Neural crest cell (in vitro differentiated cells): Measurements from ENCODE around the gene FSIP1. TPM values are rescaled to one million over a fixed set of nuclear protein-coding genes. Genes with fewer than 3 reads are reported as not detected.

Experiments
- DNase-seq: peaks from one replicate; pipeline ENCODE4 v3.0.0; 2021; ENCODE audit warnings: low read depth, mixed read lengths, low spot score
- H3K27ac Mint-ChIP-seq: one replicate; pipeline ENCODE4 v1.8.0; 2021; ENCODE audit warnings: mild to moderate bottlenecking, mixed read lengths; ENCODE audit not compliant: unreplicated experiment
- H3K27me3 Mint-ChIP-seq: 2 replicates; pipeline ENCODE4 v1.8.0; 2021; ENCODE audit warnings: low read depth, mild to moderate bottlenecking, mixed read lengths
- H3K36me3 Mint-ChIP-seq: 2 replicates; pipeline ENCODE4 v1.8.0; 2021; ENCODE audit warnings: low read depth, mild to moderate bottlenecking, mixed read lengths
- H3K4me1 Mint-ChIP-seq: 2 replicates; pipeline ENCODE4 v1.8.0; 2021; ENCODE audit warnings: mixed read lengths
- H3K4me3 Mint-ChIP-seq: one replicate; pipeline ENCODE4 v1.8.0; 2021; ENCODE audit warnings: mild to moderate bottlenecking, mixed read lengths
- H3K9me3 Mint-ChIP-seq: 2 replicates; pipeline ENCODE4 v1.8.0; 2021; ENCODE audit warnings: mixed read lengths
- CTCF ChIP-seq: fragments of 200-600 bp; sonication (generic); conservative IDR thresholded peaks from 2 replicates; pipeline ENCODE4 v1.5.0; 2021; ENCODE audit warnings: antibody characterized with exemption, mild to moderate bottlenecking
- total RNA-seq: library from RNA; stranded (reverse); gene quantifications from 2 replicates; pipeline ENCODE4 v1.2.1, GENCODE V29; 2021

Gene FSIP1
- total RNA-seq, 1 donor from 2014 or later: 8.1 TPM

DNA sequence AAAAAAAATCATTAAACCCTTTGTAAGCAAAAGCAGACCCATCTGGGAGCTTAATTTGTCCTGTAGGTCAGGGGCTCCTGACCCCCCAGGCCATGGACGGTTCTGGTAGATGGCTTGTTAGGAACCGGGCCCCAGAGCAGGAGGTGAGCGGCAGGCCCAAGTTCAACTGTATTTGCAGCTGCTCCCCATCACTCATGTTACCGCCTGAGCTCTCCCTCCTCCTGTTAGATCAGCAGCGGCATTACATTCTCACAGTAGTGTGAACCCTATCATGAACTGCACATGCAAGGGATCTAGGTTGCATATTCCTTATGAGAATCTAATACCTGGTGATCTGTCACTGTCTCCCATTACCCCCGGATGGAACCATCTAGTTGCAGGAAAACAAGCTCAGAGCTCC lies 60.7 kb downstream of the FSIP1 start:
- Mint-ChIP-seq H3K9me3 (no peaks in the 10 kb centered on the region), H3K4me3 (no peak overlapping the region), H3K36me3 (no peaks in the 10 kb centered on the region), H3K4me1 (peaks cover 6% of the 10 kb centered on the region), H3K27me3 (no peaks in the 10 kb centered on the region), H3K27ac (no peak overlapping the region)
- no peak for DNase-seq
- no peak for TF ChIP-seq CTCF

GRCh38 chr15:39720621-39721611 lies 61.7 kb downstream of the FSIP1 start:
- DNase-seq: no peak
- no peak overlapping the region for H3K4me3 Mint-ChIP-seq
- H3K27ac Mint-ChIP-seq: no peak overlapping the region
- TF ChIP-seq CTCF: no peak
- H3K36me3 Mint-ChIP-seq: peaks cover 2% of the 10 kb centered on the region
- H3K27me3 Mint-ChIP-seq: no peaks in the 10 kb centered on the region
- H3K4me1 Mint-ChIP-seq: peaks cover 6% of the 10 kb centered on the region
- H3K9me3 Mint-ChIP-seq: no peaks in the 10 kb centered on the region

GRCh38 chr15:39720081-39720480 lies 62.6 kb downstream of the FSIP1 start:
- Mint-ChIP-seq H3K4me1 (peaks cover 6% of the 10 kb centered on the region), H3K36me3 (peaks cover 8% of the 10 kb centered on the region), H3K9me3 (no peaks in the 10 kb centered on the region), H3K27ac (no peak overlapping the region), H3K27me3 (no peaks in the 10 kb centered on the region), H3K4me3 (no peak overlapping the region)
- no peak for DNase-seq
- TF ChIP-seq CTCF: no peak

DNA sequence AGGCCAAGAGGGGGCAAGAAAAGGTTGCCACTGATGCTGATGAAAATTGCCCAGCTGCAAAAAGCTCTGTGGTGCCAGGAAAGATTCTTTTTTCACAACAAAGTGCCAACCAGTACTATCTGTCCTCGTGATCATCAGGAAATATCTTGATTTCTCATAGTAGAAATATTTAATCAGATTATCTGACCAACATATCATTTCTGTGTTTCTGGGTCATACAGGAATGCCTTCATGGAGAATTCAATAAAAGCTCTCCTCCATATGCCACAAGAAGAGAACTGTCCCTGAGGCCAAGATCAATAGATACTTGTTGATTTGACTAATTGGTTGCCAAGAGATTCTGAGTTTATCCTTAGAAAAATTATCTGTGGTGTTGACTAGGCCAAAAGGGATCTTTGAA lies 63.5 kb downstream of the FSIP1 start:
- Mint-ChIP-seq H3K4me1 (peaks cover 6% of the 10 kb centered on the region), H3K9me3 (no peaks in the 10 kb centered on the region), H3K27me3 (no peaks in the 10 kb centered on the region), H3K27ac (no peak overlapping the region), H3K4me3 (no peak overlapping the region), H3K36me3 (peaks cover 12% of the 10 kb centered on the region)
- DNase-seq: no peak
- TF ChIP-seq CTCF: no peak

DNA sequence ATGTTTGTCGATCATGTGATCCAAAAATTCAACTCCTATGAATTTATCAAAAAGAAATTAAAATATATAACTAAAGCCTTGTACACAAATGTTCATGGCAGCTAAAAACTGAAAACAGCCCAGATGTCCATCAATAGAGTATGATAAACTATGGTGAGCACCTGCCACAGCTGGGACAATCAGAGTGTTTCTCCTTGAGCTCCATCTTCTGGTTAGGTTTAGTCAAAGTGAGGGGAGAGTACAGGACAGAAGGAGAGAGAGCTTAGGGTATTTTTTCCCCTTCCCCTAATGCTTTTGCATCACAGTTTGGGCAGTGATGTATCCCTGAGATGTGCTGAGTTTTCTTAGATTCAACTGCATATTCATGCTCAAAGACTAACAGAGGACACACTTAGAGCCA lies 65.5 kb downstream of the FSIP1 start:
- no peaks in the 10 kb centered on the region for H3K27me3 Mint-ChIP-seq
- H3K9me3 Mint-ChIP-seq: peaks cover 1% of the 10 kb centered on the region
- peaks cover 6% of the 10 kb centered on the region for H3K4me1 Mint-ChIP-seq
- no peak for DNase-seq
- peaks cover 16% of the 10 kb centered on the region for H3K36me3 Mint-ChIP-seq
- H3K27ac Mint-ChIP-seq: no peak overlapping the region
- no peak overlapping the region for H3K4me3 Mint-ChIP-seq
- no peak for TF ChIP-seq CTCF
